NCI-H82 treated with DMSO at 0.1 percent for 48 hours (cell line): ENCODE results near the gene TEK.
"Not testable (repeated sequence)": the region's sequence is repeated elsewhere in the genome, so short reads cannot be mapped to it uniquely, and the experiment has no call there.

Experiments
- DNase-seq: peaks from one replicate; lab custom pipeline; 2025; ENCODE audit not compliant: unreplicated experiment; lab: John Stamatoyannopoulos, UW

TEK gene

DNA sequence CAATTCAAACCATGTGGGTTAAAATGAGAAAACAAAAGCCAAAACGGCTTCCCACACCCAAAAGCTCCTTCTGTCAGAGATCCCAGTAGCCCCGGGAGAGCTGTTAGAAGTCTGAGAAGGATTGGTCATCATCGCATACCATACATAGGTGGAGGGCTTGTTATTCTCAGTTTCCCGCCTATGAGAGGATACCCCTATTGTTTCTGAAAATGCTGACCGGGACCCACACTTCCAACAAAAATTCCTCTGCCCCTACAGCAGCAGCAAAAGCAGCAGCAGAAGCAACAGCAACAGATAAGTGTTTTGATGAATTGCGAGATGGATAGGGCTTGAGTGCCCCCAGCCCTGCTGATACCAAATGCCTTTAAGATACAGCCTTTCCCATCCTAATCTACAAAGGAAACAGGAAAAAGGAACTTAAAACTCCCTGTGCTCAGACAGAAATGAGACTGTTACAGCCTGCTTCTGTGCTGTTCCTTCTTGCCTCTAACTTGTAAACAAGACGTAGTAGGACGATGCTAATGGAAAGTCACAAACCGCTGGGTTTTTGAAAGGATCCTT, at the start of gene TEK:
Gene TEK, plus strand, starts transcription at position 245 of the 561 bp plus-strand sequence. CDS start 366 bp downstream, outside the sequence.
- DNase-seq, result no peak

DNA sequence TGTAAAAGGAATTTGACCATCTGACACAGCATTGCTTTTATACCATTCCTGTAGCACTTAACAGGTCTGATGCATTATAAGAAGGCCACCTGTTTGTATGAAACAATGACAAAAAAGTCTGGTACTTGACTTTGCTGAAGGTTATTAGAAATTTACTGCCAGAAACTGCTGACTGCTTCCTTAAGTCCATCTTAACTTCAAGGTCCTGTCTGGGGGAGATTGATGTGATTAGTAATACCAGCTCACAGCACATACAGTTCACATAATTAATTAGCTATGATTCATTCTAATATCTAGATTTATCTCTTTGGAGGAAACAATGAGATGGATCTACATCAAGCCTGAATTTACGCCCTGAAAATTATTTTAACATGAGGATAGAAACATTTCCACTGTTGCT, 49.6 kb upstream of the TEK start:
- DNase-seq, result no peak

DNA sequence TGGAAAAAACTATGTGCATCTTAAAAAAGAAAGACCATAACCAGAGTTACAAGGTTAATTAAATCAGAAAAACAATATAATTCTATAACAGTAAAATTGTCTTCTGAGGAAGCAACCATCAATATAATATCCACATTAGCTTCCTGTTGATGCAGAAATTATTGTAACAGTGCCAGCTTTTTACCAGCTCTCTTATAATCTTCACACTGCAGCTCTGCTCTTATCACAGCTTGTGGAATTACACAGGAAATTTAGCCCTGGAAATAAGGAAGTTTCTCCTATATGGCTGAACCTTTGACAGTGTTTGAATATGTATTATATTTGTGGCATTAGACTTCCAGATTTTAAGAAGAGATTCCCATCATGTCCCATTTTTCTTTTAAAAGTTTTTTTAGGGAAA, 49.1 kb upstream of the TEK start:
- DNase-seq, result no peak

DNA sequence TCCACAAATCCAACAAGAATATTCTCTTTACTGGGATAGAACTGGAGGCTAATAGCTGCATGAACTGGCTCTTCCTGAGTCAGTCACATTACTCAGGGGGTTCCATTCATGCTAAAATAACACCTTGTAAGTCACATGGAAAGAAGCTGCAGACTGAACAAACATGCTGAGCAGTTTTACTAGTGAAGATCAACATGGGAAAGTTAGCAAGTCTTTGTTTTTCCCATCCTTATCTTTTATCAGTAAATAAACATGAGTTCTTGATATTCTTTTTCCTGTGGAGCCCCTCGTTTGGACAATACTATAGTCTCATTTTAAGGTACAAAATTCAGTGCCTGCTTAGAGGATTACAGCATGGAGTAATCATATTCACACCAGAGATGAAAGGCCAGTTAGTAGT, 43.7 kb upstream of the TEK start:
- no peak for DNase-seq

DNA sequence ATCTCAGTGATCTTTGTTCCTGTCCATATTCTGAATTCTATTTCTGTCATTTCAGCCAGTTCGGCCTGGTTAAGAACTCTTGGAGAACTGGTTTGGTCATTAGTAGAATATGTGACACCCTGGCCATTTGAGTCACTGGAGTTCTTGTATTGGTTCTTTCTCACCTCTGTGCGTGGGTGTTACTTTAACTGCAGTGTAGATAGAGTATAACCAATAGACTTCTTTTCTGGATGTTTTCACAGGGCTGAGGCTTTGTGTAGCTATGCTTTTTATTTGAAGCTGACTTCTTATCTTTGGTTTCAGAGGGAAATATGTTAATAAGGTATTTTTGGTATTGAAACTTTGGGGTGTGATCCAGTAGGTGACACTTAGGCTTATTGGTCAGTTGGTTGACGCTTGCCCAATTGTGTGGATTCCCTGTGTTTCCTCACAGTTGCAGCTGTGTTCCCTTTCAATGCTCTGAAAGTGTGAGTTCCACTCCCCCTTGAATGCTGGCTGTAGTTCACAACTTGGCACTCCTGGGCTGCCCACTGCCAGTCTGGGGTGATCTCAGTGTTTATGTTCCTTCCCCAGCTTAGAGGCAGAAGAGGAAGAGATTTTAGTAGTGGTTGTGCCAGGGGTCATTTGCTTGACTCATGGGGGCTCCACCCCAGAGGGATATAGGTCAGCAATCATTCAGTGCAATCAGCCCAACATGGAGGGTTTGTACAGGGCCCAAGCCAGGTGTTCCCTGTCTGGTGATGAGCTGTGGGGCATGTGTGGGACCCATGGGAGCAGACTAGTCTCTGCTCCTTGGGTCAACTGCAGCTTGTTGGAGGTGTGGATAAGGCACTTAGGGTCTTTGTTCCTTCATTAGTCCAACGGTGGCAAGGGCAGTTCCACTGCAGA, 34.9 kb upstream of the TEK start:
- no peak for DNase-seq

DNA sequence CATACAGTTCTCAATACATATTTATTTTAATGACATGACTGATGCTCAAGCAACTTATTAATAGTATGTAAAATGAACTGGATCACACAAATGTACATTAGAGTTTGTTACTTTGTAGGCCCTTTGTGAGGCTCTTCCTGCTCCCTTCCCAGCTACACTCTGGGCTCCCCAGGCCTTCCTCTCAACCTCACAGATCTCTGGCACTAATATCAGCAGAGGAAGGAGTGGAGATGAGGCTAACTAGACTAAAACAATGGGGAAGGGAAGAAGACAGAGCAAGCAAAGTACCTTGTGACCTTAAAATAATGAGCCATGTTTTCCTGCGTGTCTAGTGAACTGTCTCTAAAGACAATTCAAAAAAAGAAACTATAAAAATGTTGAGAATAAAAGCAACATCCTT, 30.3 kb upstream of the TEK start:
- no peak for DNase-seq

DNA sequence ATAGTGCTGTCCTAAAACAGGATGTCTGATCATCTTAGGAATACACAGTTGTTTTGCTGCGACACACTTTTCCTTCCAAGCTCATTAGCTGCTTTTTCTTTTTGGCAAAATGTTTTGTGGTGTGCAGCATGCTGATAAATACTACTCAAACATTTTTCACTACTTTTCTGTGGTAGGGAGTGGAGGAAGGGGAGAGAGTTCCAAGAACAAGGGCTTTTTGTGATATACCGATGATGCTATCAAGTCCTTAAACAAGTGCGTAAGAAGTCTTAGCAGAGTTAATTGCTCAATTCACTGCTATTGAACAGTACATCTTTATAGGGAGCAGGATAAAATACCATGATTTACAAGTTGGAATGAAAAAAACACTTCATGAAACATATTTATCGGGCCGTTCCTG, 23.6 kb upstream of the TEK start:
- DNase-seq, result no peak

DNA sequence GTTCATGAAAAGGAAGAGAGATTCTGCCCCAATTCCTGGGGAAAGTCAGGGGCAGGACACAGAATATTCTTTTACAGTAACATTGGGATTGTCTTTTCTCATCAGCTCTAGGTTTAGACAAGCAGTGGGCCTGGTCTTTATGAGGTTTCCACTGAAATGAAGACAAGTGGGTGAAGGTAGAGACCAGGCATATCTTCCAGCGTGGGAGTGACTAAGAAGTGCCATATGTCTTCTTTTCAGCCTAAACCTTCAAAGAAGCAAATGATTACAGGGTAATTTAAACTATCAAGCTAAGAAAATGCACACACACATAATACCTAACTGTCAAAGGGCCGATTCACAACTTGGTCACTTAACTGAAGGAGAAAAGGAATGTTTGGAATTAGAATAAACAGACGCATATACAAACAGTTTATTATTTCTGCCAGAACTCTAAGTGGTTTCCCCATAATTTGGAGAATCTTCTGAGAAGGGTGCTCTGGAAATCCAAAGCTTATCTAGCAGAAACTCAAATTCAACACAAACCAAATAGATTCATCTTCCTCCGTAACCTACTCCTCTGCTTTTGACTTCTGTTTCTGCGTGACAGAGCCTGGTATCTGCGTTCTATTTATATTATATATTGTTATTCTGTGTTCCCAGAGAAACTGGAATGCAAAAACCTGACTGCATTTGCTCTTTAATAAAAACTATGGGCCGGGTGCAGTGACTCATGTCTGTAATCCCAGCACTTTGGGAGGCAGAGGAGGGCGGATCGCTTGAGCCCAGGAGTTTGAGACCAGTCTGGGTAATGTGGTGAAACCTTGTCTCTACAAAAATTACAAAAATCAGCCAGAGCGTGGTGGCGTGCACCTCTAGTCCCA, 22.0 kb upstream of the TEK start:
- no peak for DNase-seq

DNA sequence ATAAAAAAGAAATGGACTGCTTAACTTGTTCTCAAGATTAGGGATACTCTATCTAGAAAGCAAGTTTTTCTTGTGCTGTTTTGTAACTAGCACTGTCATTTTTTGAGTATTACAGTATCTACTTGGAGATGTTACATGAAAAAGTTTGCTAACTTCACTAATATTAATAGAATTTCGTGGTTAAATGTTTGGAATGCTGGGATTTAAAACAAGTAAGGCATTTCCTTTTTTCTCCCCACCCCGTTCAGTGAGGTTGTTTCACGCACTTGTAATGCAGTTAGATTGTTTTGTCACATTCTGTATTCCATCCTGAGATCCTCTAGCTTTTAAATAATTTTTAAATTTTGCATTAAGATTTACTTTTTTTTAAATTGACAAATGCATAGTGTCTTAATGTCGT, 20.0 kb upstream of the TEK start:
- DNase-seq, result no peak

DNA sequence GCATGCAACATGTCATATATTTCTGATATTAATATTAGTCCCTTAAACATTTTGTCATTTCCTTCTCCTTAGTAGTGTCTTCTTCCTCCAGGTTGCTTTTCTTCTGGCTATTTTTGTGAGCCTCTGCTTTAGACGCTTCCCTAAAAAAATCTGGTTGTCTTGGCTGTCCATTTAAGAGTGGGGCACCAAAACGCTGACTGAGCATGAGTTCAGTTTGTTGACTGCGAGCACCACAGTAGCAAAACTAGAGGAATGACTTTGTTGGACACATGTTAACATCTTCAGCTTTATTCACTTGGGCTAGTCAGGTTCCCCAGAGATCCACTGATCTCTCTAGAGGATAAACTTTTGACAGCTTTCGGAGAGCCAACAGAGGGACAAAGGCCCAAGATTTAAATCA, 19.3 kb upstream of the TEK start:
- DNase-seq, result no peak

DNA sequence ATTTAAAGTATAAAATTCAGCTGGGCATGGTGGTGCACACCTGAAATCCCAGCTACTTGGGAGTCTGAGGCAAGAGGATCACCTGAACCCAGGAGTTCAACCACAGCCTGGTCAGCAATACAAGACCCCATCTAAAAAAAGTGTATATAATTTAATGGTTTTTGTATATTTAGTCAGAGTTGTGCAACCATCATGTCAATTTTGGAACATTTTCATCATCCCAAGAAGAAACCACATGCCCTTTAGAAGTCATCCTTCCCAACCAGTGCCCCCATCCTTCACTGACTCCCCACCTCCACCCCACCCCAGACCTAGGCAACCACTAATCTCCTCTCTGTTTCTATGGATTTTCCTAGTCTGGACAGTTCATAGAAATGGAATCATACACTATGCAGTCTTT, 18.8 kb upstream of the TEK start:
- no peak for DNase-seq

DNA sequence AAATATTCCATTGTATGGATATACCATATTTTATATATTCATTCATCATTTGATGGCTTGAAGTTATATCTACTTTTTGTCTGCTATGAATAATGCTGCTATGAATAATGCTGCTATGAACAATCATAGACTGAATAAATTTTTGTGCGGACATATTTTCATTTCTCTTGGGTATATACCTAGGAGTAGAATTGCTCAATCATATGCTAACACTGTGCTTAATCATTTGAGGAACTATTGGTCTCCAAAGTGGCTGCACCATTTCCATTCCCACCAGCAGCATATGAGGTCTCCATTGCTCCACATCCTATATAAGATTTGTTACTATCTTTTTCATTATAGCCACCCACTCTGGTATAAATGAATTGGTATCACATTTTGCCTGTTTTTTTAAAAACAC, 18.3 kb upstream of the TEK start:
- DNase-seq, result no peak

DNA sequence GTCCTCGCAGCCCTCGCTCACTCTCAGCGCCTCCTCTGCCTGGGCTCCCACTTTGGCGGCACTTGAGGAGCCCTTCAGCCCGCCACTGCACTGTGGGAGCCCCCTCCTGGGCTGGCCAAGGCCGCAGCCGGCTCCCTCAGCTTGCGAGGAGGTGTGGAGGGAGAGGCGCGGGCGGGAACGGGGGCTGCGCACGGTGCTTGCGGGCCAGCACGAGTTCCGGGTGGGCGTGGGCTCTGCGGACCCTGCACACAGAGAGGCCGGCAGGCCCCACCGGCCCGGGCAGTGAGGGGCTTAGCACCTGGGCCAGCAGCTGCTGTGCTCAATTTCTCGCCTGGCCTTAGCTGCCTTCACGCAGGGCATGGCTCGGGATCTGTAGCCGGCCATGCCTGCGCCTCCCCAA, 16.5 kb upstream of the TEK start:
- DNase-seq, result not testable (repeated sequence)

DNA sequence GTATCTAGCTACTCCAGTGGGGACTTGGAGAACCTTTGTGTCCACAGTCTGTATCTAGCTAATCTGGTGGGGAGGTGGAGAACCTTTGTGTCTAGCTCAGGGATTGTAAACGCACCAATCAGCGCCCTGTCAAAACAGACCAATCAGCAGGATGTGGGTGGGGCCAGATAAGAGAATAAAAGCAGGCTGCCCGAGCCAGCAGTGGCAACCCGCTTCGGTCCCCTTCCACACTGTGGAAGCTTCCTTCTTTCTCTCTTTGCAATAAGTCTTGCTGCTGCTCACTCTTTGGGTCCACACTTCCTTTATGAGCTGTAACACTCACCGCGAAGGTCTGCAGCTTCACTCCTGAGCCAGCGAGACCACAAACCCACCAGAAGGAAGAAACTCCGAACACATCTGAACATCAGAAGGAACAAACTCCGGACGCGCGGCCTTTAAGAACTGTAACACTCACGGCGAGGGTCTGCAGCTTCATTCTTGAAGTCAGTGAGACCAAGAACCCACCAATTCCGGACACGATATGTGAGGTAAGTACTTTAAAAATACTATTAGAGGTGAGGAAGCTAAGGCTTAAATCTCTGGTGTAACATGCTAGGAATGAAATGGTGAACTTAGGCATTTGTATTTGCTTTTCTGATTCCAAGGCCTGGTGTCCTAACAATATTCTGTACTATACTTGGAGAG, 15.5 kb upstream of the TEK start:
- not testable (repeated sequence) for DNase-seq

DNA sequence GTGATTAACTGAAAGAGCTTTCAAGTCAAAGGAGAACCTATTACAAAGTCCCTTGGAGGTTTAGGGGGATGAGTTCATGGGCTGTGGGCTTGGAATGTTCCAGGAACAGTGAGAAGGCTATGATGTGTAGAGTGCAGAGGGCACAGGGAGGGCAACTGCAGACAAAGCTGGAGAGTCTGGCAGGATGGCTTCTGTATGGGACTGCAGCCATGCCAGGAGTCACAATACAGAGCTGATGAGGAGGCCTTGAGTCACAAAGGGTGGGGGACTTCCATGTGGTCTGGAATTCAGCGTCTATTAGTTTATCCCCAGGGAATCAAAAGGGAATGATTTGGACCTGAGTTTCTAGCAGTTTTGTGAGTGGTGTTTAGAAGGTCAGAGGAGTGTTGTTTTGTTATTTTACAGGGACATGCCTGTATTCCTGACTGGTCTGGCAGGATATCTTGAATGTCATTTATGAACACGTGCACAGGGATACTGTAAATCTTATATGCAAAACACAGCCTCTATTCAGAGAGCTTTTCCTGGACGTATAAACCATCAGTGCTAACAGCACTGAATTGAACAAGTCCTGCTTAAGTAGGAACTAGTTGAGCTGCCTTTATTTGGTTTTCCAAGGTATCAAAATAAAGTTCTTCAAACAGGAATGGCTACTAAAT, 14.3 kb upstream of the TEK start:
- no peak for DNase-seq

DNA sequence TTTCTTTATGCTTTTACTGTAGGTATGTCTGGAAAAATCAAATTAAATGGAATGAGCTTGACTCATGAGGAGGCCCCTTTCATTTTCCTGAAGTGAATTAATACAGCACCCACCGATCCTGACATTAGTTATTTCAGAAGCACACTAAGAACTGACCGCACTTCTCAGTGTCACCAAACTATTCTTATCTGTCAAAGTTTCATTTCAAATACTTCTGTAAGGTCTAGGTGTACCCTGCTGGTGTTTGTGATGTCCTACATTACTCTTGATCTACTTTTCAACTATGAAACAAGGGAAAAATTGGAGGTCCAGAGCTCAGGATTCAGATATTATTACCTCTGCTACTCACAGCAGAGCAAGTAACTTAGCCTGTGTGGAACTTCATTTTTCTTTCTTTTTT, 1.8 kb upstream of the TEK start:
- no peak for DNase-seq

DNA sequence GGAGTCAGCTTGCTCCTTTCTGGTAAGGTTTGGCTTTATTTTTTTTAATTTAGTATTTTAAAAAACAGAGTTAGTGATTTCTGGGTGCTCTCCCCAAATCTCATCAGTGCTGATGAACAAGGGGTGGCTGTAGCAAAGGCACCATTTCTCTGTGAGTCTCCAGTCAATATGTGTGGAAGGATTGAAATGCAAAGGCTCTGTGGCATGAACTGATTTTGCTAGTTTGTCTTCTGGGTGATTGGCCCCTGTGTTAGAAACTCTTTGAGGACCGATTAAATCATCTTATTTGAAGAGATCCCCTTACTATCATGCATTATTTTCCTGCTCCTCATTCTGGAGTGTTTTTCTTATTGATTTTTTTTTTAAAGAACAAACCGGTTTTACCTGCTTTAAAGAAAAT, 596 bp downstream of the TEK start:
- DNase-seq, result no peak

DNA sequence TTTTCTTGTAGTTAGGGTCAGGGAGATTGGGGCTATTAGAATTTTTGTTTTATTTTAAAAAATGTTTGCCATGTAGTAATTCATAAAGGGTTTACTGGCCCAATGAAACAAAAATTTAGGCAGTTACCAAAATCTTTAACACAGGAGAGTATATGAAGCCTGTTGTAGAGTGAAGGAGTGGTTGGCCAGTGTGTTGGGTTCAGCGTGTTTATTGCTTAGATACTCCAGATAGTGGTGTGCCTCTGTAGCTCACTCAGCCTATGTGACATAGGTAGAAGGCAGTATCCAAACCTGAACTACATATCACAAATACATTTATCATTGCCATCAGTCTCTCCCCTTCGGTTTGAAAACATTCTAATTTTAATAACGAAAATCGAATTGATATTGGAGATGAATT, 1.2 kb downstream of the TEK start:
- no peak for DNase-seq

DNA sequence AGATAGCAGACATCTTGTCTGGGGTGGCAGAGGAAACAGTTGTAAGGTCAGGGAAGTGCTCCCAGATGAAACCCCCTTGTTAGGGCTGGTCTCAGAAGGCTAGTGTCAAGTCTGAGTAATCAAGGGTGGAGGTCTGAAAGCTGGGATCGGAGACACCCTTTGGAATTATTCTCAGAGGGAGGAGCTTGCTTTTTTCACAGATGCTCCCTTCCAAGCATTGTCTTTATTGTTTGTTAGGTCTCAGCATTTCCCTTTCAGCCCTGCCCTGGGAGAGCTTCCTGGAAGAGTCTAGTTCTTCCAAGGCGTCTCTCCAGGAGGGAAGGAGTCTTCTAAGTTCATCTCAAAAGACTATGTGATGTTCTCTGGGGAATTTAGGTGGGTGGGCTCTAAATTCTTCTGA, 3.2 kb downstream of the TEK start:
- no peak for DNase-seq

DNA sequence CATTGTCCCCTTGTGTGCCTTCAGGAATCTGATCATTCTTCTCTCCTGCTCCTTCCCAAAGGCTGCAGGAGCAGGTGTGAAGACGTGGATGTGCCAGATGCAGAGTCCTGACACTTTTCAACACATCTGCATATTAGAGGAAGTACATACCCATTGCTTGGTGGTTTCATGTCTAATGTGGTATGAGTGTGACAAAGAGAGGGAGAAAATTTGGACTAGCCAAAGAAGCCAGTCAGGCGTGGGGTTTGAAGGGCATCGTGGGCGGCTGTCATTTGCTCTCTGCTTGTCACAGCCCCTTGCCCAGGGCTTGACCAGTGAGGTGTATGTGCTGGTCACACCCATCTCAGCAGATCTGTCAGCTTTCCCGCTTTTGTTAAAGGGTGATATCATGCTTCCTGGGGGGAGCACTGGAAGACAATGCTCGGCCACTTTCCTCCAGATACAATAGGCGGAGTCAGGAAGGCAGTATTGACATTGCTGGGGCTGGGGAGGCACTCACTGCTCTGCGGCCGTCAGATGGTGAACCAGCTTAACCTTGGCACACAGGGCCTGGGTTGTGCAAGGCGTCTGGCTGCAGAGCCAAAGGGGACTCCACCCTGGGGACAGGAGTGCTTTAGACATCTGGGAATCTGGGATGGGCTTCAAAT, 8.6 kb downstream of the TEK start:
- no peak for DNase-seq
